GM21723 (cell line): ENCODE results near the gene EZH1.

Experiments used
- ATAC-seq: cut with Tn5 transposase; IDR thresholded peaks from one replicate; pipeline ENCODE4 v1.9.1; 2021; ENCODE audit warnings: mild to moderate bottlenecking, moderate library complexity; ENCODE audit not compliant: unreplicated experiment

Gene EZH1

GRCh38 chr17:42684929-42685556 is 59.8 kb downstream of the EZH1 start:
- no peak for ATAC-seq

GRCh38 chr17:42683407-42684034 is 61.3 kb downstream of the EZH1 start:
- ATAC-seq: no peak

- no peak for ATAC-seq
Observed at GRCh38 chr17:42682722-42683403, 62.0 kb downstream of the EZH1 start.

GRCh38 chr17:42681976-42682721 is 62.7 kb downstream of the EZH1 start, which contains the start of gene CNTNAP1:
CNTNAP1 (plus strand) TSS chr17:42682531; CDS start chr17:42682830, 299 bp downstream.
- ATAC-seq: no peak

GRCh38 chr17:42680331-42680808 is 64.5 kb downstream of the EZH1 start:
- ATAC-seq: no peak

- ATAC-seq: no peak
Observed at GRCh38 chr17:42679492-42680330, 65.1 kb downstream of the EZH1 start.

- ATAC-seq: no peak
Observed at GRCh38 chr17:42678951-42679491, 65.8 kb downstream of the EZH1 start.

- ATAC-seq: no peak
Observed at GRCh38 chr17:42677921-42678781, 66.7 kb downstream of the EZH1 start.

- ATAC-seq: peak; percentile 54
Observed at GRCh38 chr17:42677012-42677857, 67.6 kb downstream of the EZH1 start.

- no peak for ATAC-seq
Observed at GRCh38 chr17:42676424-42677011, 68.3 kb downstream of the EZH1 start, which contains the start of gene PLEKHH3. PLEKHH3 (minus strand) TSS chr17:42676994; CDS start chr17:42676563, 431 bp downstream.

GRCh38 chr17:42675965-42676423 is 68.8 kb downstream of the EZH1 start:
- ATAC-seq: no peak

- ATAC-seq: no peak
Observed at GRCh38 chr17:42675348-42675964, 69.4 kb downstream of the EZH1 start.

- no peak for ATAC-seq
Observed at GRCh38 chr17:42674755-42675347, 70.0 kb downstream of the EZH1 start.

- ATAC-seq: no peak
Observed at GRCh38 chr17:42673885-42674754, 70.7 kb downstream of the EZH1 start.

- ATAC-seq: no peak
Observed at GRCh38 chr17:42673266-42673884, 71.5 kb downstream of the EZH1 start.
